ENCODE data around the gene TBX21.

The TBX21 gene

DNA sequence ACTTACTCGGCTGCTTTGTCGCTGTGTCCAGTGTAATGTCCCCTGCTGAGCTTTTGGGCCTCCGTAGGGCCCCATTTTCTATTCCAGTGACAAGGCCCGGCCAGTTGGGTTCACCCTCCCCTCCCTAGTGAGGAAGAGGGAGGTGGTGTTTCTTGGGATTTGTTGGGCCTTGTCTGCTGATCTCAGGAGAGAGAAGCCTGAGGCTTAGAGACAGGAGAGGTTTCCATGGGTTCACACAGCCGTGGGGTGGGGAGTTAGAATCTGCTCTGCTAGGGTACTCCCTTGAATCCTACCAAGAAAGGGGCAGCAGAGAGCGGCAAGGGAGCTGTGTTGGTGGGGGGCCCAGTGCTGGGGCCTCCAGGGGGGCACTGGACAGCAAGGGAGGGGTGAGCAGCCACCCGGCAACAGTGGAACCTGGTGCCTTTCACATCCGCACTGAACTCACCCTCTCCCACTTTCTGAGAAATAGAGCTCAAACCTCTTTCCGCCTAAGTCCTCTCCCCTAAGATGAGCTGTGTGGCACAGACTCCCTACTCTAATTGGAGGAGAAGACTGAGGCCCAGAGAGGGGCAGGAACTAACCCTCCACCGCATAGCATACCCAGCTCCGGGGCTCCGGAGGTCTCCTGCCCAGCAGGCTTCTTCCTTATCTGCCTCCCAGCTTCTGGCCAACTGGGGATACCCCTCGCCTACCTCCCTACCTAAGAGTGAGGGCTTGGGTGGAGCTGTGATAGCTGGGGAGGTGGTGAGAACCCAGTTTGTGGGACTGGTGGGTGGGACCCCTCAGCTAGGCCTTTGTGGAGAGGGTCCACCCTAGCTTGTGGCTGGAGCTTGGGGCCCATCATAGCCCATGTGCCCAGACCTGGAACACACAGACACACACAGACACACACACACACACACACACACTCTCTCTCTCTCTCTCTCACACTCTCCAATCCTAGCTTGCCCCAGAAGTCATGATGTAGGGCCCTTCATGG lies 32.3 kb upstream of the TBX21 start:
- TF ChIP-seq RARB (CRISPR knock-in tag; IDR thresholded peaks at IDR 0.05) (no peak), ZNF8 (CRISPR knock-in tag; IDR thresholded peaks at IDR 0.05) (no peak), ZFP30 (CRISPR knock-in tag; IDR thresholded peaks at IDR 0.05) (no peak)
- TF ChIP-seq, protein P1, sequence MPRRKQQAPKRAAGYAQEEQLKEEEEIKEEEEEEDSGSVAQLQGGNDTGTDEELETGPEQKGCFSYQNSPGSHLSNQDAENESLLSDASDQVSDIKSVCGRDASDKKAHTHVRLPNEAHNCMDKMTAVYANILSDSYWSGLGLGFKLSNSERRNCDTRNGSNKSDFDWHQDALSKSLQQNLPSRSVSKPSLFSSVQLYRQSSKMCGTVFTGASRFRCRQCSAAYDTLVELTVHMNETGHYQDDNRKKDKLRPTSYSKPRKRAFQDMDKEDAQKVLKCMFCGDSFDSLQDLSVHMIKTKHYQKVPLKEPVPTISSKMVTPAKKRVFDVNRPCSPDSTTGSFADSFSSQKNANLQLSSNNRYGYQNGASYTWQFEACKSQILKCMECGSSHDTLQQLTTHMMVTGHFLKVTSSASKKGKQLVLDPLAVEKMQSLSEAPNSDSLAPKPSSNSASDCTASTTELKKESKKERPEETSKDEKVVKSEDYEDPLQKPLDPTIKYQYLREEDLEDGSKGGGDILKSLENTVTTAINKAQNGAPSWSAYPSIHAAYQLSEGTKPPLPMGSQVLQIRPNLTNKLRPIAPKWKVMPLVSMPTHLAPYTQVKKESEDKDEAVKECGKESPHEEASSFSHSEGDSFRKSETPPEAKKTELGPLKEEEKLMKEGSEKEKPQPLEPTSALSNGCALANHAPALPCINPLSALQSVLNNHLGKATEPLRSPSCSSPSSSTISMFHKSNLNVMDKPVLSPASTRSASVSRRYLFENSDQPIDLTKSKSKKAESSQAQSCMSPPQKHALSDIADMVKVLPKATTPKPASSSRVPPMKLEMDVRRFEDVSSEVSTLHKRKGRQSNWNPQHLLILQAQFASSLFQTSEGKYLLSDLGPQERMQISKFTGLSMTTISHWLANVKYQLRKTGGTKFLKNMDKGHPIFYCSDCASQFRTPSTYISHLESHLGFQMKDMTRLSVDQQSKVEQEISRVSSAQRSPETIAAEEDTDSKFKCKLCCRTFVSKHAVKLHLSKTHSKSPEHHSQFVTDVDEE (CRISPR knock-in tag; IDR thresholded peaks at IDR 0.05), result no peak
- no peak for ATAC-seq

DNA sequence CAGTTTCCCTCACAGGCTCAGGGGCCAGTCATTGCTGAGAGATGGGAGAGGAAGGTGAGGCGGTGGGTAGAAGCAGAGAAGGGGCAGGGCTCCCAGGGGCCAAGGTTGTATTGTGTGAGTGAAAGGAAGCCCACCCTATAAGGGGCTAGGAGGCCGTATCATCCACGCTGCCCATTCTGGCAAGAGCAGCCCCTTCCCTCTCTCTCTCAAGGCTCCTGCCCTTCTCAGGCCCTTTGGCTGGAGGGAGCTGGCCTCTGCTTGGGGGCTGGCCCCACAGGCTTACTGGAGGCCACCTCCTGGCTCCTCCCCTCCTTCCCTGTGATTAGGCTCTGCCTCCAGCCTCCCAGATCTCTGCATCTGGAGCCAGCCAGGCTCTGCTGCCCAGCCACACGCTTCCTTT lies 31.4 kb upstream of the TBX21 start:
- no peak for ATAC-seq
- no peak for TF ChIP-seq SNAI2 (CRISPR knock-in tag; IDR thresholded peaks at IDR 0.05)
- TF ChIP-seq ZNF70 (CRISPR knock-in tag; IDR thresholded peaks at IDR 0.05), result no peak
- TF ChIP-seq CSDC2 (CRISPR knock-in tag; IDR thresholded peaks at IDR 0.05), result no peak
- no peak for TF ChIP-seq TCF4 (CRISPR knock-in tag; IDR thresholded peaks at IDR 0.05; ENCODE audit: borderline replicate concordance)
- no peak for TF ChIP-seq TOX (CRISPR knock-in tag; IDR thresholded peaks at IDR 0.05; ENCODE audit: borderline replicate concordance)
- no peak for TF ChIP-seq ZNF8 (CRISPR knock-in tag; IDR thresholded peaks at IDR 0.05)
- no peak for TF ChIP-seq BACH2 (CRISPR knock-in tag; IDR thresholded peaks at IDR 0.05; ENCODE audit: borderline replicate concordance)
- TF ChIP-seq ZNF565 (CRISPR knock-in tag; conservative IDR thresholded peaks at IDR 0.05; ENCODE audit: low read depth), result no peak
- no peak for TF ChIP-seq OSR1 (CRISPR knock-in tag; IDR thresholded peaks at IDR 0.05)
- TF ChIP-seq ISL1 (CRISPR knock-in tag; IDR thresholded peaks at IDR 0.05), result no peak
- TF ChIP-seq ZFP30 (CRISPR knock-in tag; IDR thresholded peaks at IDR 0.05), result no peak
- TF ChIP-seq PPARA (CRISPR knock-in tag; IDR thresholded peaks at IDR 0.05; ENCODE audit: borderline replicate concordance), result no peak
- no peak for TF ChIP-seq RARB (CRISPR knock-in tag; IDR thresholded peaks at IDR 0.05)
- TF ChIP-seq, protein P2, sequence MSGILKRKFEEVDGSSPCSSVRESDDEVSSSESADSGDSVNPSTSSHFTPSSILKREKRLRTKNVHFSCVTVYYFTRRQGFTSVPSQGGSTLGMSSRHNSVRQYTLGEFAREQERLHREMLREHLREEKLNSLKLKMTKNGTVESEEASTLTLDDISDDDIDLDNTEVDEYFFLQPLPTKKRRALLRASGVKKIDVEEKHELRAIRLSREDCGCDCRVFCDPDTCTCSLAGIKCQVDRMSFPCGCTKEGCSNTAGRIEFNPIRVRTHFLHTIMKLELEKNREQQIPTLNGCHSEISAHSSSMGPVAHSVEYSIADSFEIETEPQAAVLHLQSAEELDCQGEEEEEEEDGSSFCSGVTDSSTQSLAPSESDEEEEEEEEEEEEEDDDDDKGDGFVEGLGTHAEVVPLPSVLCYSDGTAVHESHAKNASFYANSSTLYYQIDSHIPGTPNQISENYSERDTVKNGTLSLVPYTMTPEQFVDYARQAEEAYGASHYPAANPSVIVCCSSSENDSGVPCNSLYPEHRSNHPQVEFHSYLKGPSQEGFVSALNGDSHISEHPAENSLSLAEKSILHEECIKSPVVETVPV (CRISPR knock-in tag; IDR thresholded peaks at IDR 0.05), result no peak
- no peak for TF ChIP-seq ZC3H10 (CRISPR knock-in tag; IDR thresholded peaks at IDR 0.05)

DNA sequence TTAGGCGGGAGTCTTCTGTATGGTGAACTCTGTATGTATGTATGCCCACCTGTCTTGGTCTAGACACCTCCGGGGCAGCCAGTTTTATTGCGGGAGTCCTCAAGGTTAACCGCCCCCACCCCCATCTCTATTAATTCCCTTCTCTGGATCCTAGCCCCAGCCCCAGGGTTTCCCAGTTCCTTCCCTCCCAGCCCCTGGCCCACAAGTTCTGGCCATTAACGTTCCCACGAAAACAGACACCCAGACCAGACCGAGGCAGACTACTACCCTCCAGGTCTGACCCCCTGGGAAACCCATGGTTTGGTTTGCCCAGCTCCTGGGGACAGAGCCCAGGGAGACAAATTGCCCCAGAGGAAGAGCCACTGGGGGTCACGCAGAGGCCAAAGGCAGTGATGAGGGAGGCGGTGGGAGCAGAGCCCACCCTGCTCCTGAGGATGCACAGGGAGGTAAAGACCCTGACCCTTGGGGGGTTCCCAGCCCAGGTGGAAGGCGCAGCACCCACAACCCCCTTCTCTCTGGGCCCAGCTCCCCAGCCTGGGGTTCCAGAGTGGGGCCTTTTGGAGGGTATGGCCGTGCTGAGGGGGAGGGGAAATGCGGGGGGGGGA lies 30.5 kb upstream of the TBX21 start:
- ATAC-seq, result no peak
- TF ChIP-seq BACH2 (CRISPR knock-in tag; IDR thresholded peaks at IDR 0.05; ENCODE audit: borderline replicate concordance), result no peak
- TF ChIP-seq ZNF565 (CRISPR knock-in tag; conservative IDR thresholded peaks at IDR 0.05; ENCODE audit: low read depth), result no peak
- TF ChIP-seq, protein P1 (CRISPR knock-in tag; IDR thresholded peaks at IDR 0.05), result no peak
- no peak for TF ChIP-seq ZFP3 (CRISPR knock-in tag; IDR thresholded peaks at IDR 0.05)
- TF ChIP-seq, protein P3, sequence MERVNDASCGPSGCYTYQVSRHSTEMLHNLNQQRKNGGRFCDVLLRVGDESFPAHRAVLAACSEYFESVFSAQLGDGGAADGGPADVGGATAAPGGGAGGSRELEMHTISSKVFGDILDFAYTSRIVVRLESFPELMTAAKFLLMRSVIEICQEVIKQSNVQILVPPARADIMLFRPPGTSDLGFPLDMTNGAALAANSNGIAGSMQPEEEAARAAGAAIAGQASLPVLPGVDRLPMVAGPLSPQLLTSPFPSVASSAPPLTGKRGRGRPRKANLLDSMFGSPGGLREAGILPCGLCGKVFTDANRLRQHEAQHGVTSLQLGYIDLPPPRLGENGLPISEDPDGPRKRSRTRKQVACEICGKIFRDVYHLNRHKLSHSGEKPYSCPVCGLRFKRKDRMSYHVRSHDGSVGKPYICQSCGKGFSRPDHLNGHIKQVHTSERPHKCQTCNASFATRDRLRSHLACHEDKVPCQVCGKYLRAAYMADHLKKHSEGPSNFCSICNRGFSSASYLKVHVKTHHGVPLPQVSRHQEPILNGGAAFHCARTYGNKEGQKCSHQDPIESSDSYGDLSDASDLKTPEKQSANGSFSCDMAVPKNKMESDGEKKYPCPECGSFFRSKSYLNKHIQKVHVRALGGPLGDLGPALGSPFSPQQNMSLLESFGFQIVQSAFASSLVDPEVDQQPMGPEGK (CRISPR knock-in tag; IDR thresholded peaks at IDR 0.05; ENCODE audit: borderline replicate concordance), result no peak
- no peak for TF ChIP-seq ZNF8 (CRISPR knock-in tag; IDR thresholded peaks at IDR 0.05)
- TF ChIP-seq OSR1 (CRISPR knock-in tag; IDR thresholded peaks at IDR 0.05), result no peak
- TF ChIP-seq, protein P4, sequence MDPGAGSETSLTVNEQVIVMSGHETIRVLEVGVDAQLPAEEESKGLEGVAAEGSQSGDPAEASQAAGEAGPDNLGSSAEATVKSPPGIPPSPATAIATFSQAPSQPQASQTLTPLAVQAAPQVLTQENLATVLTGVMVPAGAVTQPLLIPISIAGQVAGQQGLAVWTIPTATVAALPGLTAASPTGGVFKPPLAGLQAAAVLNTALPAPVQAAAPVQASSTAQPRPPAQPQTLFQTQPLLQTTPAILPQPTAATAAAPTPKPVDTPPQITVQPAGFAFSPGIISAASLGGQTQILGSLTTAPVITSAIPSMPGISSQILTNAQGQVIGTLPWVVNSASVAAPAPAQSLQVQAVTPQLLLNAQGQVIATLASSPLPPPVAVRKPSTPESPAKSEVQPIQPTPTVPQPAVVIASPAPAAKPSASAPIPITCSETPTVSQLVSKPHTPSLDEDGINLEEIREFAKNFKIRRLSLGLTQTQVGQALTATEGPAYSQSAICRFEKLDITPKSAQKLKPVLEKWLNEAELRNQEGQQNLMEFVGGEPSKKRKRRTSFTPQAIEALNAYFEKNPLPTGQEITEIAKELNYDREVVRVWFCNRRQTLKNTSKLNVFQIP (CRISPR knock-in tag; IDR thresholded peaks at IDR 0.05; ENCODE audit: borderline replicate concordance, low read depth), result no peak
- TF ChIP-seq ARNTL (CRISPR knock-in tag; IDR thresholded peaks at IDR 0.05; ENCODE audit: borderline replicate concordance, low read depth), result no peak
- TF ChIP-seq SNAI2 (CRISPR knock-in tag; IDR thresholded peaks at IDR 0.05), result no peak
- TF ChIP-seq, protein P2 (CRISPR knock-in tag; IDR thresholded peaks at IDR 0.05), result no peak
- no peak for TF ChIP-seq TCF4 (CRISPR knock-in tag; IDR thresholded peaks at IDR 0.05; ENCODE audit: borderline replicate concordance)

All from SK-N-SH treated with all-trans-retinoic acid at 6 μM for 48 hours (cell line).